ENCODE results near the gene MBTD1. TPM values are rescaled to one million over a fixed set of nuclear protein-coding genes. Genes with fewer than 3 reads are reported as not detected.
"Not testable (repeated sequence)": the region's sequence is repeated elsewhere in the genome, so short reads cannot be mapped to it uniquely, and the experiment has no call there.

The MBTD1 gene
- total RNA-seq, 1 experiment from 2014 or later = 9.2 TPM

GRCh38 chr17:51255673-51256072, 4.2 kb downstream of the MBTD1 start:
- DNase-seq (ENCODE audit: low spot score) = no peak

GRCh38 chr17:51251010-51251409, 8.8 kb downstream of the MBTD1 start:
- DNase-seq (ENCODE audit: low spot score) = no peak

GRCh38 chr17:51250314-51250840, 9.5 kb downstream of the MBTD1 start:
- no peak for DNase-seq (ENCODE audit: low spot score)

GRCh38 chr17:51245535-51245934, 14.3 kb downstream of the MBTD1 start:
- no peak for DNase-seq (ENCODE audit: low spot score)

- DNase-seq (ENCODE audit: low spot score) = no peak
Observed at GRCh38 chr17:51244041-51244440, 15.8 kb downstream of the MBTD1 start.

GRCh38 chr17:51240275-51240674, 19.6 kb downstream of the MBTD1 start:
- no peak for DNase-seq (ENCODE audit: low spot score)

GRCh38 chr17:51238255-51238887, 21.5 kb downstream of the MBTD1 start:
- DNase-seq (ENCODE audit: low spot score) = no peak

GRCh38 chr17:51234162-51234561, 25.7 kb downstream of the MBTD1 start:
- no peak for DNase-seq (ENCODE audit: low spot score)

- no peak for DNase-seq (ENCODE audit: low spot score)
Observed at GRCh38 chr17:51231999-51232398, 27.9 kb downstream of the MBTD1 start.

- no peak for DNase-seq (ENCODE audit: low spot score)
Observed at GRCh38 chr17:51230306-51230705, 29.5 kb downstream of the MBTD1 start.

GRCh38 chr17:51229889-51230288, 30.0 kb downstream of the MBTD1 start:
- DNase-seq (ENCODE audit: low spot score) = no peak

GRCh38 chr17:51228161-51228560, 31.7 kb downstream of the MBTD1 start:
- DNase-seq (ENCODE audit: low spot score) = no peak

GRCh38 chr17:51225523-51225922, 34.3 kb downstream of the MBTD1 start:
- DNase-seq (ENCODE audit: low spot score) = not testable (repeated sequence)

GRCh38 chr17:51224402-51225262, 35.2 kb downstream of the MBTD1 start:
- DNase-seq (ENCODE audit: low spot score) = no peak

- DNase-seq (ENCODE audit: low spot score) = no peak
Observed at GRCh38 chr17:51221322-51221721, 38.5 kb downstream of the MBTD1 start.

GRCh38 chr17:51217946-51218345, 41.9 kb downstream of the MBTD1 start:
- DNase-seq (ENCODE audit: low spot score) = no peak

GRCh38 chr17:51214920-51215319, 44.9 kb downstream of the MBTD1 start:
- DNase-seq (ENCODE audit: low spot score) = no peak

- DNase-seq (ENCODE audit: low spot score) = no peak
Observed at GRCh38 chr17:51203838-51204237, 56.0 kb downstream of the MBTD1 start.

- DNase-seq (ENCODE audit: low spot score) = no peak
Observed at GRCh38 chr17:51200846-51201245, 59.0 kb downstream of the MBTD1 start.

- DNase-seq (ENCODE audit: low spot score) = no peak
Observed at GRCh38 chr17:51200295-51200694, 59.6 kb downstream of the MBTD1 start.

- DNase-seq (ENCODE audit: low spot score) = no peak
Observed at GRCh38 chr17:51197754-51198153, 62.1 kb downstream of the MBTD1 start.

- no peak for DNase-seq (ENCODE audit: low spot score)
Observed at GRCh38 chr17:51191895-51192294, 68.0 kb downstream of the MBTD1 start.

GRCh38 chr17:51189628-51190027, 70.2 kb downstream of the MBTD1 start:
- no peak for DNase-seq (ENCODE audit: low spot score)

All from A172 (cell line).